Measurements from ENCODE around the gene PHACTR2. TPM values are rescaled to one million over a fixed set of nuclear protein-coding genes. Genes with fewer than 3 reads are reported as not detected.

Gene PHACTR2
- total and polyA plus RNA-seq, 7 experiments from 2014 or later: 10.0 to 42.2 (median 21.7) TPM

- no peak overlapping the region for H3K4me3 Mint-ChIP-seq
- peaks cover 0 to 19% (median 4%) of the 10 kb centered on the region in 5 donors for H3K36me3 Mint-ChIP-seq
- no peak for DNase-seq
- ChIA-PET POLR2A (no interaction called here), CTCF (no interaction called here)
- no peaks in the 10 kb centered on the region for H3K36me3 ChIP-seq (ENCODE audit: control insufficient read depth in 2 of 3, insufficient read depth in 3 of 3, low read length in 3 of 3)
- H3K27ac Mint-ChIP-seq: no peak overlapping the region
- no peak for ATAC-seq
- H3K4me1 Mint-ChIP-seq: peaks cover 0 to 6% (median 0%) of the 10 kb centered on the region in 7 donors
- no peak overlapping the region for H3K27ac ChIP-seq (ENCODE audit: low read depth, low read length)
- no peaks in the 10 kb centered on the region for H3K9me3 ChIP-seq (ENCODE audit: control insufficient read depth in 2 of 3, low read length in 3 of 3)
- intact Hi-C loops (cut with micrococcal nuclease): no loop called here
- H3K27me3 ChIP-seq (ENCODE audit: control insufficient read depth in 2 of 2, insufficient read depth in 2 of 2, low read length in 2 of 2): no peaks in the 10 kb centered on the region
- H3K9me3 Mint-ChIP-seq: no peaks in the 10 kb centered on the region
- H3K4me1 ChIP-seq (ENCODE audit: control insufficient read depth in 2 of 2, insufficient read depth in 2 of 2, low read length in 2 of 2): no peaks in the 10 kb centered on the region
- H3K27me3 Mint-ChIP-seq: no peaks in the 10 kb centered on the region
- H3K4me3 ChIP-seq (ENCODE audit: low read length): no peak overlapping the region
Observed at GRCh38 chr6:143821359-143821758, 143.6 kb downstream of the PHACTR2 start.

- no peak overlapping the region for H3K27ac Mint-ChIP-seq
- no peaks in the 10 kb centered on the region for H3K27me3 ChIP-seq (ENCODE audit: control insufficient read depth in 2 of 2, insufficient read depth in 2 of 2, low read length in 2 of 2)
- no peaks in the 10 kb centered on the region for H3K27me3 Mint-ChIP-seq
- no peak overlapping the region for H3K27ac ChIP-seq (ENCODE audit: low read depth, low read length)
- DNase-seq (no peak), ATAC-seq (no peak)
- no peak overlapping the region for H3K4me3 Mint-ChIP-seq
- H3K9me3 ChIP-seq (ENCODE audit: control insufficient read depth in 2 of 3, low read length in 3 of 3): no peaks in the 10 kb centered on the region
- H3K4me3 ChIP-seq (ENCODE audit: low read length): no peak overlapping the region
- peaks cover 0 to 6% (median 0%) of the 10 kb centered on the region in 7 donors for H3K4me1 Mint-ChIP-seq
- ChIA-PET CTCF (no interaction called here), POLR2A (no interaction called here)
- no peaks in the 10 kb centered on the region for H3K9me3 Mint-ChIP-seq
- no peaks in the 10 kb centered on the region for H3K36me3 ChIP-seq (ENCODE audit: control insufficient read depth in 2 of 3, insufficient read depth in 3 of 3, low read length in 3 of 3)
- H3K4me1 ChIP-seq (ENCODE audit: control insufficient read depth in 2 of 2, insufficient read depth in 2 of 2, low read length in 2 of 2): no peaks in the 10 kb centered on the region
- intact Hi-C loops (cut with micrococcal nuclease): no loop called here
- H3K36me3 Mint-ChIP-seq: peaks cover 0 to 14% (median 4%) of the 10 kb centered on the region in 5 donors
Observed at GRCh38 chr6:143822584-143823024, 144.8 kb downstream of the PHACTR2 start.

- ATAC-seq (no peak), DNase-seq (no peak)
- intact Hi-C loops (cut with micrococcal nuclease): no loop called here
- Mint-ChIP-seq H3K27me3 (no peaks in the 10 kb centered on the region), H3K9me3 (no peaks in the 10 kb centered on the region), H3K27ac (no peak overlapping the region), H3K4me3 (no peak overlapping the region), H3K36me3 (peaks cover 0 to 12% (median 2%) of the 10 kb centered on the region in 5 donors), H3K4me1 (peaks cover 0 to 6% (median 0%) of the 10 kb centered on the region in 7 donors)
- Histone ChIP-seq H3K9me3 (ENCODE audit: control insufficient read depth in 2 of 3, low read length in 3 of 3) (no peaks in the 10 kb centered on the region), H3K4me3 (ENCODE audit: low read length) (no peak overlapping the region), H3K27ac (ENCODE audit: low read depth, low read length) (no peak overlapping the region), H3K27me3 (ENCODE audit: control insufficient read depth in 2 of 2, insufficient read depth in 2 of 2, low read length in 2 of 2) (no peaks in the 10 kb centered on the region), H3K4me1 (ENCODE audit: control insufficient read depth in 2 of 2, insufficient read depth in 2 of 2, low read length in 2 of 2) (no peaks in the 10 kb centered on the region), H3K36me3 (ENCODE audit: control insufficient read depth in 2 of 3, insufficient read depth in 3 of 3, low read length in 3 of 3) (no peaks in the 10 kb centered on the region)
- POLR2A ChIA-PET: no interaction called here
- CTCF ChIA-PET: interaction anchor here (0.8 kb wide), 1 partner anchor 248 kb away, joined by 5 read pairs; no protein-coding TSS in a partner anchor
Observed at GRCh38 chr6:143823548-143823947, 145.8 kb downstream of the PHACTR2 start.

- Mint-ChIP-seq H3K27ac (no peak overlapping the region), H3K36me3 (peaks cover 0 to 6% (median 2%) of the 10 kb centered on the region in 5 donors), H3K4me3 (no peak overlapping the region), H3K9me3 (no peaks in the 10 kb centered on the region), H3K27me3 (no peaks in the 10 kb centered on the region), H3K4me1 (peaks cover 0 to 4% (median 0%) of the 10 kb centered on the region in 7 donors)
- ChIA-PET POLR2A (interaction anchor here (0.9 kb wide), 1 partner anchor 14 kb away, joined by 3 read pairs; the partner anchor contains the start of gene LTV1), CTCF (no interaction called here)
- Histone ChIP-seq H3K36me3 (ENCODE audit: control insufficient read depth in 2 of 3, insufficient read depth in 3 of 3, low read length in 3 of 3) (no peaks in the 10 kb centered on the region), H3K4me3 (ENCODE audit: low read length) (no peak overlapping the region), H3K4me1 (ENCODE audit: control insufficient read depth in 2 of 2, insufficient read depth in 2 of 2, low read length in 2 of 2) (no peaks in the 10 kb centered on the region), H3K9me3 (ENCODE audit: control insufficient read depth in 2 of 3, low read length in 3 of 3) (no peaks in the 10 kb centered on the region), H3K27ac (ENCODE audit: low read depth, low read length) (no peak overlapping the region), H3K27me3 (ENCODE audit: control insufficient read depth in 2 of 2, insufficient read depth in 2 of 2, low read length in 2 of 2) (no peaks in the 10 kb centered on the region)
- intact Hi-C loops (cut with micrococcal nuclease): no loop called here
- DNase-seq: no peak
- ATAC-seq: no peak
Observed at GRCh38 chr6:143828572-143828971, 150.8 kb downstream of the PHACTR2 start.

- ChIA-PET POLR2A (no interaction called here), CTCF (no interaction called here)
- no peaks in the 10 kb centered on the region for H3K36me3 ChIP-seq (ENCODE audit: control insufficient read depth in 2 of 3, insufficient read depth in 3 of 3, low read length in 3 of 3)
- ATAC-seq: no peak
- no peaks in the 10 kb centered on the region for H3K4me1 ChIP-seq (ENCODE audit: control insufficient read depth in 2 of 2, insufficient read depth in 2 of 2, low read length in 2 of 2)
- no peaks in the 10 kb centered on the region for H3K36me3 Mint-ChIP-seq
- intact Hi-C loops (cut with micrococcal nuclease): no loop called here
- H3K4me3 ChIP-seq (ENCODE audit: low read length): no peak overlapping the region
- H3K27me3 Mint-ChIP-seq: no peaks in the 10 kb centered on the region
- DNase-seq: no peak
- H3K27me3 ChIP-seq (ENCODE audit: control insufficient read depth in 2 of 2, insufficient read depth in 2 of 2, low read length in 2 of 2): no peaks in the 10 kb centered on the region
- H3K9me3 Mint-ChIP-seq: peaks cover 0 to 1% (median 0%) of the 10 kb centered on the region in 11 donors
- H3K27ac ChIP-seq (ENCODE audit: low read depth, low read length): no peak overlapping the region
- peaks cover 0 to 3% (median 0%) of the 10 kb centered on the region in 7 donors for H3K4me1 Mint-ChIP-seq
- no peak overlapping the region for H3K4me3 Mint-ChIP-seq
- no peak overlapping the region for H3K27ac Mint-ChIP-seq
- no peaks in the 10 kb centered on the region for H3K9me3 ChIP-seq (ENCODE audit: control insufficient read depth in 2 of 3, low read length in 3 of 3)
Observed at GRCh38 chr6:143836150-143836549, 158.4 kb downstream of the PHACTR2 start.

GRCh38 chr6:143838395-143838794, 160.6 kb downstream of the PHACTR2 start:
- Histone ChIP-seq H3K36me3 (ENCODE audit: control insufficient read depth in 2 of 3, insufficient read depth in 3 of 3, low read length in 3 of 3) (peaks cover 0 to 6% (median 0%) of the 10 kb centered on the region in 3 experiments), H3K27ac (ENCODE audit: low read depth, low read length) (no peak overlapping the region), H3K4me1 (ENCODE audit: control insufficient read depth in 2 of 2, insufficient read depth in 2 of 2, low read length in 2 of 2) (no peaks in the 10 kb centered on the region), H3K9me3 (ENCODE audit: control insufficient read depth in 2 of 3, low read length in 3 of 3) (no peaks in the 10 kb centered on the region), H3K27me3 (ENCODE audit: control insufficient read depth in 2 of 2, insufficient read depth in 2 of 2, low read length in 2 of 2) (no peaks in the 10 kb centered on the region), H3K4me3 (ENCODE audit: low read length) (no peak overlapping the region)
- peaks cover 0 to 10% (median 6%) of the 10 kb centered on the region in 7 donors for H3K4me1 Mint-ChIP-seq
- H3K27ac Mint-ChIP-seq: no peak overlapping the region
- intact Hi-C loops (cut with micrococcal nuclease): no loop called here
- no peaks in the 10 kb centered on the region for H3K27me3 Mint-ChIP-seq
- CTCF ChIA-PET: no interaction called here
- H3K9me3 Mint-ChIP-seq: peaks cover 0 to 1% (median 0%) of the 10 kb centered on the region in 11 donors
- no peak overlapping the region for H3K4me3 Mint-ChIP-seq
- POLR2A ChIA-PET: no interaction called here
- no peaks in the 10 kb centered on the region for H3K36me3 Mint-ChIP-seq
- DNase-seq (no peak), ATAC-seq (no peak)

- DNase-seq (no peak), ATAC-seq (no peak)
- intact Hi-C loops (cut with micrococcal nuclease): no loop called here
- Histone ChIP-seq H3K27ac (ENCODE audit: low read depth, low read length) (no peak overlapping the region), H3K4me3 (ENCODE audit: low read length) (no peak overlapping the region), H3K9me3 (ENCODE audit: control insufficient read depth in 2 of 3, low read length in 3 of 3) (no peaks in the 10 kb centered on the region), H3K27me3 (ENCODE audit: control insufficient read depth in 2 of 2, insufficient read depth in 2 of 2, low read length in 2 of 2) (no peaks in the 10 kb centered on the region), H3K36me3 (ENCODE audit: control insufficient read depth in 2 of 3, insufficient read depth in 3 of 3, low read length in 3 of 3) (peaks cover 0 to 8% (median 0%) of the 10 kb centered on the region in 3 experiments), H3K4me1 (ENCODE audit: control insufficient read depth in 2 of 2, insufficient read depth in 2 of 2, low read length in 2 of 2) (peaks cover 5% of the 10 kb centered on the region in 2 donors)
- Mint-ChIP-seq H3K4me1 (peaks cover 8 to 18% (median 13%) of the 10 kb centered on the region in 7 donors), H3K27ac (no peak overlapping the region), H3K36me3 (peaks cover 0 to 6% (median 3%) of the 10 kb centered on the region in 5 donors), H3K4me3 (no peak overlapping the region), H3K9me3 (peaks cover 0 to 1% (median 0%) of the 10 kb centered on the region in 11 donors), H3K27me3 (no peaks in the 10 kb centered on the region)
- POLR2A ChIA-PET: no interaction called here
- CTCF ChIA-PET: no interaction called here
Observed at GRCh38 chr6:143839196-143839595, 161.4 kb downstream of the PHACTR2 start.

All from naive thymus-derived CD4-positive, alpha-beta T cell (primary cell).